WI38 (cell line): ENCODE measurements around the gene CGB2.
A peak's percentile ranks its signal among the peaks of the same experiment; 100 is the strongest.

Experiments used
- H3K4me3 ChIP-seq: 2 replicates; pipeline ENCODE4 v1.5.1; 2011; ENCODE audit warnings: low read depth, mild to moderate bottlenecking, control low read depth, low read length
- CTCF ChIP-seq: IDR thresholded peaks from 2 replicates; pipeline ENCODE4 v1.5.1; 2012; ENCODE audit warnings: low read depth, mild to moderate bottlenecking, control low read depth, low read length

Gene CGB2

GRCh38 chr19:48997972-48998371, 33.7 kb upstream of the CGB2 start:
- TF ChIP-seq CTCF, result peak; percentile 73
- no peak overlapping the region for H3K4me3 ChIP-seq

- no peak overlapping the region for H3K4me3 ChIP-seq
- peak; percentile 72 for TF ChIP-seq CTCF
Observed at GRCh38 chr19:48999481-49000325, 32.0 kb upstream of the CGB2 start.

DNA sequence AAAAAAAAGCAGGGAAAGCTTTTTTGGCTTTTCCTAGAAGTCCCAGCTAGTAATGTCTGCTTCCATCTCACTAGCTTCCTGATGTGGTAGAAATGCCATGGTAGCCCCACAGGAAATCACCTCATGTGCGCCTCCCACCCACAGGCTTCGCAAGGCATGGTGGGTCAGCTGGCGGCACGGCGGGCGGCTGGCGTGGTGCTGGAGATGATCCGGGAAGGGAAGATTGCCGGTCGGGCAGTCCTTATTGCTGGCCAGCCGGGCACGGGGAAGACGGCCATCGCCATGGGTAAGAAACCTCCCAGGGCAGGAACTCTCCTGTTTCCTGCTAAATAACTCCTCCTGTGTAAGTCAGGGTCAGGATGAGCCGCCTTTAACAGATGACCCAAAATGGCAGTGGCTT, 27.6 kb upstream of the CGB2 start:
- no peak overlapping the region for H3K4me3 ChIP-seq
- TF ChIP-seq CTCF, result no peak

- no peak overlapping the region for H3K4me3 ChIP-seq
- TF ChIP-seq CTCF, result no peak
Observed at GRCh38 chr19:49004964-49005614, 26.6 kb upstream of the CGB2 start.

DNA sequence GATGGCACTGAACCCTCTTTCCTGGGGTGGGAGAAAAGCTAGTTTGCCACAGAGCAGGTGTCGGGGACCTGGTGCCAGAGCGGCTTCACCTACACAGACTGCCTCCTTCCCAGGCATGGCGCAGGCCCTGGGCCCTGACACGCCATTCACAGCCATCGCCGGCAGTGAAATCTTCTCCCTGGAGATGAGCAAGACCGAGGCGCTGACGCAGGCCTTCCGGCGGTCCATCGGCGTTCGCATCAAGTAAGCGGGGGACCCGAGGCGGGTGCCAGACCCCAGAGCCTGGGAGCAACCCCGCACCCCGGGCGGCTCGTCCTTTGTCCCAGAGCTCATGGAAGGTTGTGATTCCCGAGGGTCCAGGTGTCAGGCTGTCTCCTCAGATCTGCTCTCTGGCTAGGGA, 24.8 kb upstream of the CGB2 start:
- TF ChIP-seq CTCF, result no peak

GRCh38 chr19:49009828-49010227, 21.9 kb upstream of the CGB2 start:
- no peak overlapping the region for H3K4me3 ChIP-seq
- TF ChIP-seq CTCF, result no peak

More for the DNA sequence above, 24.8 kb upstream of the CGB2 start:
- no peak overlapping the region for H3K4me3 ChIP-seq

DNA sequence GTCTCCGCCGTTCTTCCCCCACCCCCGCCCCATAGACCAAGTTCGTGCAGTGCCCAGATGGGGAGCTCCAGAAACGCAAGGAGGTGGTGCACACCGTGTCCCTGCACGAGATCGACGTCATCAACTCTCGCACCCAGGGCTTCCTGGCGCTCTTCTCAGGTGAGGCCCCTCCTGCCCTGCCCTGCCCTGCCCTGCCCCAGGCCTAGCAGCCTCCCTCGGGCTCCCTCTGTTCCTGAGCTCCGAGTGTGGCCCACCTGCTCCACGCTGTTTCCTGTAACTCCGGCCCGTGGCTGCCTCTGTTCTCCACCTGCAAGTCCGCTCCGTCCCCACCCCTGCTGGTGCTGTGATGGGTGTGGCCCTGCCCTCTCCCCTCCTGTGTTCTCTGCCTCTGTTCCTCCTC, 21.2 kb upstream of the CGB2 start:
- H3K4me3 ChIP-seq, result no peak overlapping the region
- TF ChIP-seq CTCF, result no peak
